ENCODE data around the gene QPCTL. TPM values are rescaled to one million over a fixed set of nuclear protein-coding genes. Genes with fewer than 3 reads are reported as not detected.

Gene QPCTL
- total and polyA plus RNA-seq, 10 of the 15 experiments (the other 5 are each of a cell fraction or from before 2014, with no cell fraction given): 1.1 to 22.6 (median 11.2) TPM

DNA sequence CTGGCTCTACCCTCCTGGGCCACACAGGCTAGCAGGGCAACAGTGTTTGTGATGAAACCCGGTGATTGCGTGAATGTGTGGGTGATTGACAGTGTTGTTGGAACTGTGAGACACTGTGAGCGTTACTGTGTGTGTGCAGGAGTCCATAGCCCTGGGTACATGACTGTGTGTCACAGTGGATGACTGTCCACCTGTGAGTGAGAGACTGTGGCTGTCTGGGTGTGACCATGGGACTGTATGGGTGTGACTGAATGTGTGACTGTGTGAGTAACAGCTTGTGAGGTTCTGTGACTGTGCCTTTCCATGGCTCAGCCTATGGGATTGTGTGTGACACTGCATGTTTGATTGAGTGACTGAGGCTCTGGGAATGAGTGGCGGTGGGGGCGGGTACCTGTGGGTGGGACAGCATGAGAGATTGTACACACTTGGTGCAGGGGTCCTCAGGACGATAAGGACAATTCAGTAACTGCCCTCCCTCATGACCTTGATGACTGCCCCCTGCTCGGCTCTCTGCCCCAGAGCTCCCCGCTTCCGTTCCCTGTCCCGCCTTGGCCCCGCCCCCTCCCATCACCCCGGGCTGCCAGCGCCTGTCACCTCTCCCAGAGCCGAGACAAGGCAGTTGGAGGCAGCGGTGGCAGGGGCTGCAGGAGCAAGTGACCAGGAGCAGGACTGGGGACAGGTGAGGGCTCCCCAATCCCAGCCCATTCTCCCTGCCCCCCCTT, 24.7 kb upstream of the QPCTL start, which contains the start of gene GIPR:
GIPR (plus strand) TSS at position 602 of the 722 bp plus-strand sequence. CDS start 1,300 bp downstream, outside the sequence.
- peak within 1 kb of the TSS; percentile 73 for H3K4me2 ChIP-seq (ENCODE audit: control insufficient read depth, insufficient read depth)
- ATAC-seq: peak; percentile 72
- FAIRE-seq: peak; percentile 38
- TF ChIP-seq TARDBP (IDR thresholded peaks at IDR 0.05; ENCODE audit: borderline replicate concordance) (no peak), TCF7 (IDR thresholded peaks at IDR 0.05; ENCODE audit: borderline replicate concordance) (no peak), HDAC6 (IDR thresholded peaks at IDR 0.05; ENCODE audit: unreplicated experiment) (no peak), MTA2 (IDR thresholded peaks at IDR 0.05; ENCODE audit: low read depth) (no peak), ZNF384 (IDR thresholded peaks at IDR 0.05; ENCODE audit: borderline replicate concordance, low read depth, low read length) (no peak), MYC (IDR thresholded peaks at IDR 0.05; ENCODE audit: insufficient read depth, insufficient read length, insufficient replicate concordance, low read length, severe bottlenecking) (no peak), LARP7 (IDR thresholded peaks at IDR 0.05) (no peak), BHLHE40 (IDR thresholded peaks at IDR 0.05; ENCODE audit: borderline replicate concordance in 1 of 2, low read depth in 2 of 2, low read length in 1 of 2) (no peak), KAT2A (conservative IDR thresholded peaks at IDR 0.05; ENCODE audit: control insufficient read depth, low read depth, low read length) (no peak)
- TF ChIP-seq, protein P1, sequence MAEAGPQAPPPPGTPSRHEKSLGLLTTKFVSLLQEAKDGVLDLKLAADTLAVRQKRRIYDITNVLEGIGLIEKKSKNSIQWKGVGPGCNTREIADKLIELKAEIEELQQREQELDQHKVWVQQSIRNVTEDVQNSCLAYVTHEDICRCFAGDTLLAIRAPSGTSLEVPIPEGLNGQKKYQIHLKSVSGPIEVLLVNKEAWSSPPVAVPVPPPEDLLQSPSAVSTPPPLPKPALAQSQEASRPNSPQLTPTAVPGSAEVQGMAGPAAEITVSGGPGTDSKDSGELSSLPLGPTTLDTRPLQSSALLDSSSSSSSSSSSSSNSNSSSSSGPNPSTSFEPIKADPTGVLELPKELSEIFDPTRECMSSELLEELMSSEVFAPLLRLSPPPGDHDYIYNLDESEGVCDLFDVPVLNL (IDR thresholded peaks at IDR 0.05; ENCODE audit: low read depth, low read length): no peak
- TF ChIP-seq, protein P2, sequence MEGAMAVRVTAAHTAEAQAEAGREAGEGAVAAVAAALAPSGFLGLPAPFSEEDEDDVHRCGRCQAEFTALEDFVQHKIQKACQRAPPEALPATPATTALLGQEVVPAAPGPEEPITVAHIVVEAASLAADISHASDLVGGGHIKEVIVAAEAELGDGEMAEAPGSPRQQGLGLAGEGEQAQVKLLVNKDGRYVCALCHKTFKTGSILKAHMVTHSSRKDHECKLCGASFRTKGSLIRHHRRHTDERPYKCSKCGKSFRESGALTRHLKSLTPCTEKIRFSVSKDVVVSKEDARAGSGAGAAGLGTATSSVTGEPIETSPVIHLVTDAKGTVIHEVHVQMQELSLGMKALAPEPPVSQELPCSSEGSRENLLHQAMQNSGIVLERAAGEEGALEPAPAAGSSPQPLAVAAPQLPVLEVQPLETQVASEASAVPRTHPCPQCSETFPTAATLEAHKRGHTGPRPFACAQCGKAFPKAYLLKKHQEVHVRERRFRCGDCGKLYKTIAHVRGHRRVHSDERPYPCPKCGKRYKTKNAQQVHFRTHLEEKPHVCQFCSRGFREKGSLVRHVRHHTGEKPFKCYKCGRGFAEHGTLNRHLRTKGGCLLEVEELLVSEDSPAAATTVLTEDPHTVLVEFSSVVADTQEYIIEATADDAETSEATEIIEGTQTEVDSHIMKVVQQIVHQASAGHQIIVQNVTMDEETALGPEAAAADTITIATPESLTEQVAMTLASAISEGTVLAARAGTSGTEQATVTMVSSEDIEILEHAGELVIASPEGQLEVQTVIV (IDR thresholded peaks at IDR 0.05; ENCODE audit: borderline replicate concordance, partially characterized antibody): no peak
- TF ChIP-seq, protein P3, sequence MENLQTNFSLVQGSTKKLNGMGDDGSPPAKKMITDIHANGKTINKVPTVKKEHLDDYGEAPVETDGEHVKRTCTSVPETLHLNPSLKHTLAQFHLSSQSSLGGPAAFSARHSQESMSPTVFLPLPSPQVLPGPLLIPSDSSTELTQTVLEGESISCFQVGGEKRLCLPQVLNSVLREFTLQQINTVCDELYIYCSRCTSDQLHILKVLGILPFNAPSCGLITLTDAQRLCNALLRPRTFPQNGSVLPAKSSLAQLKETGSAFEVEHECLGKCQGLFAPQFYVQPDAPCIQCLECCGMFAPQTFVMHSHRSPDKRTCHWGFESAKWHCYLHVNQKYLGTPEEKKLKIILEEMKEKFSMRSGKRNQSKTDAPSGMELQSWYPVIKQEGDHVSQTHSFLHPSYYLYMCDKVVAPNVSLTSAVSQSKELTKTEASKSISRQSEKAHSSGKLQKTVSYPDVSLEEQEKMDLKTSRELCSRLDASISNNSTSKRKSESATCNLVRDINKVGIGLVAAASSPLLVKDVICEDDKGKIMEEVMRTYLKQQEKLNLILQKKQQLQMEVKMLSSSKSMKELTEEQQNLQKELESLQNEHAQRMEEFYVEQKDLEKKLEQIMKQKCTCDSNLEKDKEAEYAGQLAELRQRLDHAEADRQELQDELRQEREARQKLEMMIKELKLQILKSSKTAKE (IDR thresholded peaks at IDR 0.05; ENCODE audit: low read depth, poor library complexity, severe bottlenecking): no peak

More for the DNA sequence above, 24.7 kb upstream of the QPCTL start, which contains the start of gene GIPR:
- 21% methylated on average over 15 of the region's 15 CpGs for WGBS (ENCODE audit: insufficient coverage, insufficient replicate concordance, low lambda C conversion rate, missing lambda C conversion rate)
- intact Hi-C loops (cut with micrococcal nuclease; ENCODE audit: unreplicated experiment) (loop anchor here (2.0 kb wide), 1 partner anchor 23 kb away; no protein-coding TSS in a partner anchor), in situ Hi-C loops (cut with MboI) (no loop called here)
- RAD21 ChIA-PET (ENCODE audit: unreplicated experiment): interaction anchor here (1.6 to 4.0 kb wide), 8 partner anchors 10 to 62 kb away, joined by 4 to 47 read pairs (median 6); partner anchors contain the start of genes QPCTL and SNRPD2
- SMC1A ChIA-PET (ENCODE audit: uncharacterized antibody, unreplicated experiment): interaction anchor here (0.5 to 2.7 kb wide), 4 partner anchors 10 to 179 kb away, joined by 3 to 15 read pairs (median 4); partner anchors contain the start of genes QPCTL and SNRPD2
- POLR2A ChIA-PET: interaction anchor here (0.6 to 2.1 kb wide), 10 partner anchors 13 to 173 kb away, joined by 3 to 20 read pairs (median 4); partner anchors contain the start of gene OPA3
- Histone ChIP-seq H3K9me3 (replicated peaks; ENCODE audit: control insufficient read depth, insufficient read depth, low read length) (no peaks in the 10 kb centered on the region), H3K36me3 (ENCODE audit: control insufficient read depth in 2 of 2, insufficient read depth in 2 of 2, low read length in 1 of 2) (no peaks in the 10 kb centered on the region; a peak in 1 of 4 replicates), H3K79me2 (ENCODE audit: control insufficient read depth, insufficient read depth, low read length) (peaks cover 20% of the 10 kb centered on the region), H4K20me1 (ENCODE audit: control insufficient read depth, insufficient read depth) (no peaks in the 10 kb centered on the region), H3K9ac (ENCODE audit: control insufficient read depth, insufficient read depth, low read length) (peak within 1 kb of the TSS; percentile 82), H3K27ac (ENCODE audit: control insufficient read depth, insufficient read depth) (peak within 1 kb of the TSS; percentile 88), H3K27me3 (replicated peaks in 1 of 2; ENCODE audit: control insufficient read depth in 2 of 2, insufficient read depth in 2 of 2, low read length in 1 of 2) (no peaks in the 10 kb centered on the region), H3K4me1 (ENCODE audit: control insufficient read depth, insufficient read depth, low read length) (peaks cover 9% of the 10 kb centered on the region), H2AFZ (ENCODE audit: control insufficient read depth, low read depth, low read length) (peak within 1 kb of the TSS; percentile 96), H3K4me3 (peak within 1 kb of the TSS; percentile 94)
- CTCF ChIA-PET: interaction anchor here (0.7 to 2.0 kb wide), 10 partner anchors 10 to 189 kb away, joined by 3 to 8 read pairs (median 3); partner anchors contain the start of genes EML2, QPCTL and SNRPD2
- DNase-seq (ENCODE audit: low read depth, low spot score): no peak
- no TSS peak for BruUV-seq (replicated peaks)
